GM19351 (cell line): Measurements from ENCODE around the gene ADGRG6.

Source experiments
- ATAC-seq: cut with Tn5 transposase; IDR thresholded peaks from one replicate; pipeline ENCODE4 v1.9.1; 2021; ENCODE audit warnings: mild to moderate bottlenecking, moderate library complexity; ENCODE audit not compliant: unreplicated experiment

The ADGRG6 gene

DNA sequence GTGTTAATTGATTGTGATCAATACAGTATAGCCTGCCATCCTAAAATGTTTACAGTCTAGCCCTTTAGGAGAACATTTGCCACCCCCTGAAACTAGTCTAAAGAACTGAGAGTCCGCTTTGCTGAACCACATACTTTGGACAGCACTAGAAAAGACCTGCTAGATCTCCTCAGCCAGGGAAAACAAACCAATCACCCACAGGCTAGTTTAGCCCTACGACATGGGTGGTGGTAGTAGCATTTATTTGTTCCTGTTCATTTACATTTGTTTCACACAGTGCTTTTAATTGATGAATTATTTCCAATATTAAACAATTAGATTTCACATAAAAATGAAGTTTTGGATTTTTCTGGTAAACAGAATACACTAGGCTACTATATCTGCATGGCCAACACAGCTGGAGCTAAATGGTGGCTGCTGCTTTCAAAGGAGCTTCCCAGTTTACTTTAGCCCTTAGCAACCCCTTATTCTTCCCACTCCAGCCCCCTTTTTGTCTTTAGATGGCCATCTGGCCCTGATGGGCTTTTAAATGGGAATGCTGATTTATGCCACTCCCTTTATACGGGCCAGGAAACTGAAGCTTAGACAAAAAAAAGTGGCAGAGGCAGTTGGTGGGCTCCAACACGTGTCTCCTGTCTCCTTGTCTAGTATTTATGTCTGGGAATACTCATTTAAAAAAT lies 72.4 kb downstream of the ADGRG6 start:
- no peak for ATAC-seq

DNA sequence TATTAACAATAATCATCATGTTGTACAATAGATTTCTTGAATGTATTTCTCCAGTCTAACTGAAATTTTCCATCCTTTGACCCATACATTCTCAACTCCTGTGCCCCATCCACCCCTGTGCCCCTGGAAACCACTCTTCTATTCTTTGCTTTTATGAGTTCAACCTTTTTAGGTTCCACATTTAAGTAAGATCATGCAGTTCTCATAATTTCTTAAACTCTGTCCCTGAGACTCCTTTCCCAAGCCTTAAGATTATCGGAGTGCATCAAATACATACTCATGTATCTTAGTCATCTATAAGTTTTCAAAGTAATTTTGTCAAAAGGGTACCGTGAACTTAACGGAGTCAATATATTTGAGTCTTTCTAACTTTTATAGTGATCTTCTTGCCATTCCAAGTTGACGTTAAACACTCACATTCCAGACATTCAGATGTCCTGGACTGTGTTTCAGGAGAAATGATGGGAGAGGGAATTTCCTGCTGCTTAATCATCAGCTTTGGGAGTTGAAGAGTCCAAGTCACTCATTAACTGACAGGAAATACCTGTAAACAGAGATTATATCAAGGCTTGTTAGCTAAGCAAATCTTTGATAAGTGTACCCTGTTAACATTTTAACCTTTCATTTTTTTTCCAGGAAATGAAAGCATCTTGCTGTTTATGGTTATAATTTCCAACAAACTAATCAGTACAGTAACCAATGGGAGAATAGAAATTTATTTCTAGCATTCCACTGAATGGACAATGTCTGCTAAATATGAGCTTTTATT lies 73.3 kb downstream of the ADGRG6 start:
- ATAC-seq, result no peak

DNA sequence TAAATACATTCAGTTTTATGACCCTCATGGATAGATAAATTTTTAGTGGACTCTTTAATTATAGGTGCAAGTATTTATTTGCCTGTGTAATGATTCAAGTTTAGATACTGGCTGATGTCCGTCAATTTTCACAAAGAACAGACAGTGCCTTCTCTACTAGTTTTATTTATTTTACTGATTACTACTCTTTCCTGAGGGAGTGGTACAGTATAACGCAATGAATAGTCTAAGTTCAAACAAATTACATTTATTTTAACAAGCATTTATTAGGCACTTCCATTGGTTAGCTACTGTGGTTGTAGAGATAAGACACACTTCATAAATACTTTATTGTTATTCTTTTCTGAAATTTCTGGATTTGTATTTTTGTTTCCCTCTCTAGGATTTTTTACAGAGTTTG lies 74.3 kb downstream of the ADGRG6 start:
- no peak for ATAC-seq

GRCh38 chr6:142376800-142377496 lies 75.1 kb downstream of the ADGRG6 start:
- ATAC-seq, result no peak

DNA sequence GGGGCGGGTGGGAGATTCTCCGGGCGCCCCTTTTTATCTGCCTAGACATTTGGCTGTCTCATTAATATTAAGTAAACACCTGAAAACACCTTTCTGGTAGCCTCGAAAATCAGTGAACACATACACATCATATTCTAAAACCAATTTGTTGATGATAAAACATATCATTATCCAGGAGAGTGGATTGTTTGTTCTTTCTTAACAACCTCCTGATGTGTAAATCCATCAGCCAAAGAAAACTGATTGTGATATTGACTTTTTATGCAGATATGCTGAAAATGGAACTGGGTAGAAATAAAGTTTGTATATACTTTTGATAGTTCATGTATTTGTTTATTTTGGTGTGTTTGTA lies 75.7 kb downstream of the ADGRG6 start:
- ATAC-seq, result no peak

GRCh38 chr6:142378138-142378875 lies 76.5 kb downstream of the ADGRG6 start:
- ATAC-seq, result no peak

- no peak for ATAC-seq
These were observed 78.8 kb downstream of the ADGRG6 start for GRCh38 chr6:142380626-142381025.

DNA sequence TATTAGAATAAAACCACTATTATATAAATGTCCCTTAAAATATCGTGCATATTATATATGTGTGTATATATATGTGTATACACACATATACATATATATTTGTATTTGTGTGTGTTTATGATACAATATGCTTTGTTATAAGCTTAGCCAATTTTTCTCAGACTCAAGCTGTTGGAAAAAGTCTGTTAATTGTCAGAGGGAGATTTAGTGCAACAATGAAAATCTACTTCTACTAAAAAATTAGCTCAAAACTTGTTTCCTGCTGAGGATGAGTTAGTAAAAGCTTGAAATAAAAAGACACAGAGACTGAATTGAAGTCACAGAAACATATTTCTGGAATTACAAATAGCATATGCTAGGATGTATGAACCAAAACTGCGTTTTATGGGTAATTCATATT lies 79.4 kb downstream of the ADGRG6 start:
- no peak for ATAC-seq

- ATAC-seq, result no peak
These were observed 80.1 kb downstream of the ADGRG6 start for GRCh38 chr6:142381845-142382378.

- ATAC-seq, result no peak
These were observed 82.9 kb downstream of the ADGRG6 start for GRCh38 chr6:142384519-142385254.

GRCh38 chr6:142385352-142385751 lies 83.5 kb downstream of the ADGRG6 start:
- ATAC-seq, result no peak

GRCh38 chr6:142386657-142387056 lies 84.8 kb downstream of the ADGRG6 start:
- ATAC-seq, result no peak

- peak; percentile 83 for ATAC-seq
These were observed 86.4 kb downstream of the ADGRG6 start for GRCh38 chr6:142387997-142388815.

DNA sequence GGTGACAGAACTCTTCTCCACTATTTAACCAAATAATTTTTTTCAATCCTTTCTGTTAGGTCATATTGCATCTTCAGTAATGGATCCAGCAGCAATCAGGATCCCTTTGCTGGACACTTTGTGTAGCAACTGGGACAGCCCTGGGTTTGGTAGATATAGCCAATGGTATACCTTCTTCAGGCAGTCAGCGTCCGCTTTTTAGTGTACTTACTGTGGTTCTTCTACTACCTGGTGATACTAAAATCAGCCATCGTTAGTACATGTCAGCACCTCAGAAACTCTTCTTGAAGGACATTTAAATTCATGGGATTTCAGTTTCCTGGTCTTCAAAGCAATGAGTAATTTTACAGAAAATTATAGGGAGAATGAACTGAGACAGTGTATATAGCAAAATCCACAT lies 93.5 kb downstream of the ADGRG6 start:
- ATAC-seq, result no peak

- ATAC-seq, result peak; percentile 96
These were observed 94.0 kb downstream of the ADGRG6 start for GRCh38 chr6:142395768-142396231.

GRCh38 chr6:142398353-142398752 lies 96.5 kb downstream of the ADGRG6 start:
- no peak for ATAC-seq

GRCh38 chr6:142399739-142400138 lies 97.9 kb downstream of the ADGRG6 start:
- ATAC-seq, result no peak

DNA sequence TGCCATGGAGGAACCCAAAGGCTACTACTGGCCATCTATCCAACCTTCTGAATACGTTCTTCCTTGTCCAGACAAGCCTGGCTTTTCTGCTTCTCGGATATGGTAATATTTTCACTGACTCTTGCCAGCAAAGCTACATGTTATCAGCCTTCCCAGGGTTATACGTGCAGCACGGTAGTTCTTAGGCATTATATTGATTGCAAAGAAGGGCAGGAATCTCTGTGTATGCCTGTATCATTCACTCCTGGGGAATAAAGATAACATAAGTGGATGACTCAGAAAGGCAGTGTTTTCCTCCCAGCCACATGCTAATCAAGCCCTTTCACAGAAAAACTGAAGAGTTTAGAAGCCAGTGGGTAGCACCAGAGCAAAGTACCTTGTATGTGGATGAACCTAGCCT lies 98.7 kb downstream of the ADGRG6 start:
- ATAC-seq, result no peak

DNA sequence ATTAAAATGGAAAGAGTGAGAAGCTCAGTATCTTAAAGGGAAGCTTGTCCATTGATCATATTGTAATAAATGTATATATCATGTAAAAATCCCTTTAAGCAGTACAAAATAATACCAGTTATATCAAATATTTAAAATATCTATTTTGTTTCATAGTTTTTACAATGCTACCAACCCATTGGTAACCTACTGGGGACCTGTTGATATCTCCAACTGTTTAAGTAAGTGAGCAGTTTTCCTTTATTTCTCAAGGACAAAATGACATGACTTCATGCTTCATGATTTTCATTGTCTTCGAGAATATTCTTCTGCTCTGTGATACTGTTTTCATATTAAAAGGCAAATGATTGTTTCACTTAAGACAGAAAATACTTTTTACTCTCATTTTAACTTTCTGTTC lies 100.0 kb downstream of the ADGRG6 start:
- no peak for ATAC-seq
